CD4-positive, alpha-beta memory T cell (primary cell): ENCODE results near the gene NPTN. TPM values are rescaled to one million over a fixed set of nuclear protein-coding genes. Genes with fewer than 3 reads are reported as not detected.
A peak's percentile ranks its signal among the peaks of the same experiment; 100 is the strongest.

Source experiments
- CTCF ChIA-PET: fragments of 350-600 bp; sonication (Branson Sonifier 250); formaldehyde crosslinking; loops from one replicate; lab custom pipeline; 2021; ENCODE audit warnings: inconsistent platforms; ENCODE audit not compliant: partially characterized antibody; lab: Charles Lee
- POLR2A ChIA-PET: fragments of 350-600 bp; sonication (Branson Sonifier 250); formaldehyde crosslinking; loops from one replicate; lab custom pipeline; 2021; ENCODE audit not compliant: partially characterized antibody; lab: Charles Lee
- DNase-seq, 5 donors: peaks; one replicate each; pipeline versions ENCODE4 v3.0.0 to v3.0.0-alpha.2; 2020 to 2022; ENCODE audit warnings: mixed read lengths in 1 of 5
- H3K27ac ChIP-seq: one replicate; pipeline ENCODE4 v1.7.0; 2013; ENCODE audit warnings: low read depth, low read length
- H3K27me3 ChIP-seq: 2 replicates; pipeline ENCODE4 v1.7.0; 2013; ENCODE audit warnings: mild to moderate bottlenecking, low read length, moderate library complexity; ENCODE audit not compliant: insufficient read depth
- H3K36me3 ChIP-seq: 2 replicates; pipeline ENCODE4 v1.7.0; 2013; ENCODE audit warnings: mild to moderate bottlenecking, low read length, moderate library complexity; ENCODE audit not compliant: insufficient read depth
- H3K4me1 ChIP-seq: 2 replicates; pipeline ENCODE4 v1.7.0; 2013; ENCODE audit warnings: mild to moderate bottlenecking, low read length, moderate library complexity; ENCODE audit not compliant: insufficient read depth
- H3K4me3 ChIP-seq, 2 donors: one replicate each; pipeline ENCODE4 v1.7.0; 2013; ENCODE audit warnings: low read length in 2 of 2, mild to moderate bottlenecking in 1 of 2
- H3K9me3 ChIP-seq, 2 donors: one replicate each; pipeline ENCODE4 v1.7.0; 2013; ENCODE audit warnings: low read length in 2 of 2, control low read depth in 1 of 2; ENCODE audit not compliant: control insufficient read depth in 1 of 2
- H3K27ac Mint-ChIP-seq, 7 donors: one replicate each; pipeline ENCODE4 v1.8.0; 2020 to 2021; ENCODE audit warnings: mixed read lengths in 7 of 7, mild to moderate bottlenecking in 6 of 7, inconsistent platforms in 3 of 7, moderate library complexity in 3 of 7
- H3K27me3 Mint-ChIP-seq, 2 donors: one replicate each; pipeline ENCODE4 v1.8.0; 2020 to 2021; ENCODE audit warnings: mixed read lengths in 2 of 2
- H3K36me3 Mint-ChIP-seq, 2 donors: one replicate each; pipeline ENCODE4 v1.8.0; 2020 to 2021; ENCODE audit warnings: mixed read lengths in 2 of 2, inconsistent platforms in 1 of 2, mild to moderate bottlenecking in 1 of 2
- H3K4me1 Mint-ChIP-seq, 4 donors: one replicate each; pipeline ENCODE4 v1.8.0; 2020 to 2021; ENCODE audit warnings: mixed read lengths in 4 of 4, mild to moderate bottlenecking in 1 of 4
- H3K4me3 Mint-ChIP-seq, 8 donors: one replicate each; pipeline ENCODE4 v1.8.0; 2020 to 2021; ENCODE audit warnings: mixed read lengths in 8 of 8, mild to moderate bottlenecking in 7 of 8, moderate library complexity in 6 of 8, inconsistent platforms in 3 of 8
- H3K9me3 Mint-ChIP-seq, 8 donors: one replicate each; pipeline ENCODE4 v1.8.0; 2020 to 2021; ENCODE audit warnings: mixed read lengths in 8 of 8, mild to moderate bottlenecking in 5 of 8, inconsistent platforms in 3 of 8, moderate library complexity in 1 of 8
- intact Hi-C: fragments of 100-400 bp; cut with micrococcal nuclease; formaldehyde crosslinking; loops from one replicate; pipeline ENCODE4 v1.15.1; 2023
- polyA plus RNA-seq, 2 donors: library from polyadenylated mRNA; unstranded; fragments of 300-500 nt; fragmentation: Illumina TruSeq; gene quantifications; one replicate each; pipeline ENCODE4 v1.2.3, GENCODE V29; 2021
- total RNA-seq, 2 experiments: library from RNA; stranded (reverse); gene quantifications; one replicate each; pipeline ENCODE4 v1.2.3, GENCODE V29; 2021

The NPTN gene
- total and polyA plus RNA-seq, 4 experiments from 2014 or later: 33.5 to 39.8 (median 36.5) TPM

GRCh38 chr15:73679180-73679579, 46.0 kb upstream of the NPTN start:
- no peak for DNase-seq
- Histone ChIP-seq H3K9me3 (no peaks in the 10 kb centered on the region), H3K36me3 (no peaks in the 10 kb centered on the region), H3K4me3 (no peak overlapping the region), H3K27me3 (peaks cover 6% of the 10 kb centered on the region), H3K27ac (no peak overlapping the region), H3K4me1 (peaks cover 3% of the 10 kb centered on the region)
- peaks cover 10 to 23% of the 10 kb centered on the region in 2 donors for H3K27me3 Mint-ChIP-seq
- no peak overlapping the region for H3K4me3 Mint-ChIP-seq
- peaks cover 0 to 16% (median 5%) of the 10 kb centered on the region in 4 donors for H3K4me1 Mint-ChIP-seq
- CTCF ChIA-PET: interaction anchor here (0.9 to 14.6 kb wide), 3 partner anchors 11 to 59 kb away, joined by 3 to 367 read pairs (median 20); no protein-coding TSS in a partner anchor
- POLR2A ChIA-PET: no interaction called here
- intact Hi-C loops: no loop called here
- H3K36me3 Mint-ChIP-seq: no peaks in the 10 kb centered on the region
- no peak overlapping the region for H3K27ac Mint-ChIP-seq
- H3K9me3 Mint-ChIP-seq: no peaks in the 10 kb centered on the region

GRCh38 chr15:73678498-73678897, 45.3 kb upstream of the NPTN start:
- peaks cover 15 to 26% of the 10 kb centered on the region in 2 donors for H3K27me3 Mint-ChIP-seq
- no peak overlapping the region for H3K4me3 Mint-ChIP-seq
- Histone ChIP-seq H3K27ac (no peak overlapping the region), H3K27me3 (peaks cover 6% of the 10 kb centered on the region), H3K9me3 (no peaks in the 10 kb centered on the region), H3K36me3 (no peaks in the 10 kb centered on the region), H3K4me1 (no peaks in the 10 kb centered on the region), H3K4me3 (no peak overlapping the region)
- POLR2A ChIA-PET: no interaction called here
- CTCF ChIA-PET: interaction anchor here (0.9 to 14.6 kb wide), 7 partner anchors 8 to 59 kb away, joined by 3 to 367 read pairs (median 19); no protein-coding TSS in a partner anchor
- intact Hi-C loops: no loop called here
- no peak for DNase-seq
- no peak overlapping the region for H3K27ac Mint-ChIP-seq
- peaks cover 0 to 11% (median 2%) of the 10 kb centered on the region in 4 donors for H3K4me1 Mint-ChIP-seq
- H3K9me3 Mint-ChIP-seq: no peaks in the 10 kb centered on the region
- no peaks in the 10 kb centered on the region for H3K36me3 Mint-ChIP-seq

GRCh38 chr15:73677733-73678132, 44.5 kb upstream of the NPTN start:
- Mint-ChIP-seq H3K4me1 (peaks cover 0 to 5% (median 0%) of the 10 kb centered on the region in 4 donors), H3K27ac (no peak overlapping the region), H3K9me3 (no peaks in the 10 kb centered on the region), H3K4me3 (no peak overlapping the region), H3K36me3 (no peaks in the 10 kb centered on the region), H3K27me3 (peaks cover 15 to 26% of the 10 kb centered on the region in 2 donors)
- ChIA-PET POLR2A (interaction anchor here (1.4 to 1.6 kb wide), 2 partner anchors 20 to 22 kb away, joined by 6 to 9 read pairs; no protein-coding TSS in a partner anchor), CTCF (interaction anchor here (1.0 to 14.6 kb wide), 12 partner anchors 9 to 82 kb away, joined by 3 to 367 read pairs (median 8); partner anchors contain the start of gene NPTN)
- DNase-seq: no peak
- no peaks in the 10 kb centered on the region for H3K36me3 ChIP-seq
- peaks cover 6% of the 10 kb centered on the region for H3K27me3 ChIP-seq
- H3K4me1 ChIP-seq: no peaks in the 10 kb centered on the region
- H3K27ac ChIP-seq: no peak overlapping the region
- no peaks in the 10 kb centered on the region for H3K9me3 ChIP-seq
- H3K4me3 ChIP-seq: no peak overlapping the region
- intact Hi-C loops: loop anchor here (1.0 to 2.0 kb wide), 2 partner anchors 23 to 41 kb away; no protein-coding TSS in a partner anchor

GRCh38 chr15:73677146-73677607, 44.0 kb upstream of the NPTN start:
- H3K27ac Mint-ChIP-seq: no peak overlapping the region
- H3K9me3 Mint-ChIP-seq: no peaks in the 10 kb centered on the region

GRCh38 chr15:73674587-73674986, 41.4 kb upstream of the NPTN start:
- H3K9me3 Mint-ChIP-seq: peaks cover 0 to 2% (median 0%) of the 10 kb centered on the region in 8 donors
- DNase-seq: no peak
- intact Hi-C loops: no loop called here
- POLR2A ChIA-PET: no interaction called here
- no peaks in the 10 kb centered on the region for H3K36me3 Mint-ChIP-seq
- Histone ChIP-seq H3K27me3 (peaks cover 5% of the 10 kb centered on the region), H3K4me1 (no peaks in the 10 kb centered on the region), H3K36me3 (no peaks in the 10 kb centered on the region), H3K9me3 (no peaks in the 10 kb centered on the region), H3K27ac (no peak overlapping the region), H3K4me3 (no peak overlapping the region)
- no peak overlapping the region for H3K27ac Mint-ChIP-seq
- no peak overlapping the region for H3K4me3 Mint-ChIP-seq
- CTCF ChIA-PET: interaction anchor here (3.7 kb wide), 1 partner anchor 25 kb away, joined by 36 read pairs; no protein-coding TSS in a partner anchor
- peaks cover 29 to 36% of the 10 kb centered on the region in 2 donors for H3K27me3 Mint-ChIP-seq
- H3K4me1 Mint-ChIP-seq: no peaks in the 10 kb centered on the region

More at GRCh38 chr15:73677146-73677607, 44.0 kb upstream of the NPTN start:
- ChIA-PET POLR2A (interaction anchor here (1.4 to 1.6 kb wide), 2 partner anchors 21 to 23 kb away, joined by 6 to 9 read pairs; no protein-coding TSS in a partner anchor), CTCF (interaction anchor here (1.0 to 14.6 kb wide), 13 partner anchors 9 to 81 kb away, joined by 3 to 367 read pairs (median 5); partner anchors contain the start of gene NPTN)
- Histone ChIP-seq H3K36me3 (no peaks in the 10 kb centered on the region), H3K9me3 (no peaks in the 10 kb centered on the region), H3K4me1 (no peaks in the 10 kb centered on the region), H3K27me3 (peaks cover 2% of the 10 kb centered on the region), H3K27ac (no peak overlapping the region), H3K4me3 (no peak overlapping the region)
- peaks cover 0 to 5% (median 0%) of the 10 kb centered on the region in 4 donors for H3K4me1 Mint-ChIP-seq
- intact Hi-C loops: loop anchor here (1.0 to 2.0 kb wide), 2 partner anchors 23 to 40 kb away; no protein-coding TSS in a partner anchor
- no peak overlapping the region for H3K4me3 Mint-ChIP-seq
- DNase-seq: peak; percentile 39 to 60 (median 48)
- peaks cover 17 to 24% of the 10 kb centered on the region in 2 donors for H3K27me3 Mint-ChIP-seq
- H3K36me3 Mint-ChIP-seq: no peaks in the 10 kb centered on the region

- Mint-ChIP-seq H3K4me1 (peaks cover 0 to 8% (median 4%) of the 10 kb centered on the region in 4 donors), H3K27me3 (peaks cover 15 to 20% of the 10 kb centered on the region in 2 donors)
- CTCF ChIA-PET: interaction anchor here (1.0 kb wide), 1 partner anchor 39 kb away, joined by 3 read pairs; no protein-coding TSS in a partner anchor
These were observed 27.3 kb upstream of the NPTN start for GRCh38 chr15:73660455-73660854.

GRCh38 chr15:73658645-73659044, 25.5 kb upstream of the NPTN start:
- Histone ChIP-seq H3K4me3 (no peak overlapping the region), H3K36me3 (no peaks in the 10 kb centered on the region), H3K4me1 (no peaks in the 10 kb centered on the region), H3K9me3 (no peaks in the 10 kb centered on the region), H3K27me3 (no peaks in the 10 kb centered on the region), H3K27ac (no peak overlapping the region)
- Mint-ChIP-seq H3K4me3 (no peak overlapping the region), H3K4me1 (peaks cover 0 to 8% (median 4%) of the 10 kb centered on the region in 4 donors), H3K27me3 (peaks cover 15 to 20% of the 10 kb centered on the region in 2 donors), H3K36me3 (peaks cover 0 to 4% of the 10 kb centered on the region in 2 donors), H3K9me3 (peaks cover 0 to 10% (median 5%) of the 10 kb centered on the region in 8 donors), H3K27ac (no peak overlapping the region)
- POLR2A ChIA-PET: no interaction called here
- DNase-seq: no peak
- intact Hi-C loops: no loop called here
- CTCF ChIA-PET: interaction anchor here (1.0 kb wide), 1 partner anchor 41 kb away, joined by 3 read pairs; no protein-coding TSS in a partner anchor

More at GRCh38 chr15:73660455-73660854, 27.3 kb upstream of the NPTN start:
- no peaks in the 10 kb centered on the region for H3K27me3 ChIP-seq
- DNase-seq: no peak
- POLR2A ChIA-PET: no interaction called here
- H3K27ac Mint-ChIP-seq: no peak overlapping the region
- H3K36me3 Mint-ChIP-seq: peaks cover 0 to 4% of the 10 kb centered on the region in 2 donors
- H3K4me3 Mint-ChIP-seq: no peak overlapping the region
- H3K9me3 ChIP-seq: no peaks in the 10 kb centered on the region
- H3K4me1 ChIP-seq: no peaks in the 10 kb centered on the region
- H3K27ac ChIP-seq: no peak overlapping the region
- H3K4me3 ChIP-seq: no peak overlapping the region
- intact Hi-C loops: no loop called here
- peaks cover 0 to 13% (median 5%) of the 10 kb centered on the region in 8 donors for H3K9me3 Mint-ChIP-seq
- H3K36me3 ChIP-seq: no peaks in the 10 kb centered on the region
